ENCODE results near the gene MECP2.
"Not testable (repeated sequence)": the region's sequence is repeated elsewhere in the genome, so short reads cannot be mapped to it uniquely, and the experiment has no call there.

MECP2 gene

DNA sequence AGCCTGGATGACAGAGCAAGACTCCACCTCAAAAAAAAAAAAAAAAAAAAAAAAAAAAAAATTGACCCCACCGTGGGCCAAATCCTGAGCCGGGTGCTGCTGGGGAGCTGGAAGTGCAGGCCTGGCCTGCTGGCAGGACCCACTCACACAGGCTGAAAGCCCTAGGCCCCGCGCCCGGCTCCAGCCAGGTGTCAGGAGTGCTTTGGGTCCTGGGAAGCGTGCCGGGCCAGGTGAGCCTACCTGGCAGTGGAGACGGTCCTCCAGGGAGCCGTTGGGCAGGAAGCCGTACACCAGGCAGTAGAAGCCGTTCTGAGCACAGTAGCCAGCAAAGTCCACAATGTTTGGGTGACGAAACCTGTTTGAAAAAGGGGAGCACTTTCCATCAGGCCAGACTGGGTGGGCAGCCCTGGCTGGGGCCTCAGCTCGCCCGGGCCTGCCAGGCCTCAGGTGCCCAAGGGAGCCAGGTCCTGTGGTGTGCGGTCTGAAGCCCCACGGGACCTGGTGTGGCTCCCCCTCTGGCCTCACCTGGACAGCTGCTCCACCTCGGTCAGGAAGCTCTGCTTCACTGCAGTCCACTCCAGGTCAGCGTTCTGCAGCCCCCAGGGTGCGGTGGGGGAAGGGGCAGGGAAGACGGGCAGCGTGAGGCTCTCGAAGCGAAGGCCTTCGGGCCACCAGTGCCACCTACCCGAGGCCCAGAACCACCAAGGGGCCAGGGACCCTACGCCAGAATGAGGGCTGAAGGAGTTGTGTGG is 79.6 kb downstream of the MECP2 start:
- DNase-seq (ENCODE audit: low read depth) = no peak

DNA sequence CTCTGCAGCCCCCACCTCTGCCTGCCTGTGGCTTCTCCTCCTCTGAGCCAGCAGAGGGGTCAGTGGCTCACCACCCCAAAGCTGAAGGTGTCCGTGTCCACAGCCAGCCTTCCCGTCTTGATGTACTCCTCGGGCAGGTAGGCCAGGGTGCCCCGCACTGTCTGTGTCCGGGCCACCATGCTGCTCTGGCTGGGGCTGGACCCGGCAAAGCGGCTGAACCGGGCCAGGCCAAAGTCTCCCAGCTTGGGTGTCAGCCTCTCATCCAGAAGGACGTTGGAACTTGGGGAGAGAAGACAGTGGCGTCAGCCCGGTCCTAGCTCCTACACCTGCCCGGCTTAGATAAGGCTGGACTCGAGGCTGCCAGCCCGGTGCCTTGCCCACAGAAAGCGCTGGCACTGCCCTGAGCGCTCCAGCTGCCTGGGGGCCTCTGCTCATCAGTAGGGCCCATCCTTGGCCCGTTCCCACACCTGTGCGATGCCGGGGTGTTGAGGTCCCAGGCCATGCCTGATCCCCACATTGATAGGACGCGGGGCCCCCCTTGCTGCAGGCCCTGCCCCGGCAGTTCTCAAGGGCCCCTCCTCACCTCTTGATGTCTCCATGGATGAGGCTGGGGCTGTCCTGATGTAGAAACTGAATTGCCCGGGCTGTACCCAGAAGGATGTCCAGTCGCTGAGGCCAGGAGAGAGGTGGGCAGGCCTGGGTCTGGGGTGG is 81.0 kb downstream of the MECP2 start:
- DNase-seq (ENCODE audit: low read depth) = no peak

- DNase-seq (ENCODE audit: low read depth) = no peak
These were observed 81.8 kb downstream of the MECP2 start for GRCh38 chrX:154015581-154016264.

GRCh38 chrX:154014429-154015380 is 82.8 kb downstream of the MECP2 start:
- DNase-seq (ENCODE audit: low read depth) = no peak

DNA sequence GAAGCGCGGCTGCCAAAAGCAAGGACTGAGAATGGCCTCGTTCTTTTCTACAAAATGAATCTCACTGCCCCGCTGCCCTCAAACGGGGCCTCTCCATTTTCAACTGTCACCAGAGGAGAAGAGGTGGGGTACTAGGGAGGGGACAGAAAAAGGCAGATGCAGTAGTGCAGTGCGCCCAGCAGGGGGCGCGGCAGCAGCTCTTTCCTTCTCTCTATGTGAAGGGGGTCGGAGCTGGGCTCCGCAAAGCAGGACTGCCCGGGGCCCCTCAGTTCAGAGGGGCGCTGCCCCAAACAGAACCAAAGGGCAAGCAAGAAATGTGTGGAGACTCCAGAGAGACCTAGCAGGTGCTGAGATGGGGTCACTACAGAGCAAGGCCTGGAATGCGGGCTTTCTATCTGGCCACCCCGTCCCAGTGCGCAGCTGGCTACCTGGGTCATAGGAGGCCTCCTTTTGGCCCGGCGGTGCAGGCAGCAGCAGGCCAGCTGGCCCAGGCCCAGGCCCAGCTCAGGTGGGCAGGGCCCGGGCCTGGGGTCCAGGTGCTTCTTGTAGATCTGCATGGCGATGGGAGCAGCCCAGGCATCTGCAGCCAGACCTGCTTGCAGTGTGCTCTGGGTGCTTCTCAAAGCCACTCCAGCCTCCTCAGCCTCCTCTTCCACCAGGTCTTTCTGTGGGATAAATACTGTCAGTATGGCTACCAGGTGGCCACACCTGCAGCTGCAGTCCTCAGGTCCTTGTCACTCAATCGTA is 83.7 kb downstream of the MECP2 start:
- DNase-seq (ENCODE audit: low read depth) = no peak

- DNase-seq (ENCODE audit: low read depth) = no peak
These were observed 84.5 kb downstream of the MECP2 start for GRCh38 chrX:154013001-154013421.

DNA sequence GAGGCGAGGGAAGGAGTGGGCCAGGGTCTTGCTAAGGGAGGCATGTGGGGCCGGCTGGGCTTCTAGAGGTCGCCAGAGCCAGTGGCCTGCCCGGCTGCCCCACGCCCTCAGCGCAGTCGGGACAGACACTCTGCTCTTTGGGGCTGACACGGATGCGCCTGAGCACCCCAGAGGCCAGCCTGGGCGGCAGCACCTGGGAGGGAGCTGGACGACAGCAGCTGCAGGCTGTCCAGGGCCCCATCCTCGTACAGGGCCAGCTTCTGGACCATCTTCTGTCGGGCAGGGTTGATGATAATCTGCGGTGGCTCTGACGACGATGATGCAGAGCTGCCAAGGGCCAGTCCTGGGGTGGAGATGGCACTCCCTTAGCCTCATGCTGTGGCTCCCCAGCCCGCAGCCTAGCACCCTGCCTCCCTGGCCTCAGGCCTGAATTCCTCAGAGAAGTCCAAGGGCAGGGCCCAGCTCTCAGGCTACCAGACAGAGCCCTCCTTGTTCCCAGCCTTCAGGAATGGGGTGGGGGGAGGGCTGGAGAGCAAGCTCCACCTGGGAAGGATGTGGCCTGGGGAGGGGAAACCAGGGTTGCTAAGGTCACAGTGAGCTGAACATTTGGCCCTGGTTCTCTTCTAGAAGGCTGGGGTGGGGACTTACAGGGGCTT is 85.1 kb downstream of the MECP2 start:
- DNase-seq (ENCODE audit: low read depth) = no peak

GRCh38 chrX:154011376-154012335 is 85.9 kb downstream of the MECP2 start:
- no peak for DNase-seq (ENCODE audit: low read depth)

DNA sequence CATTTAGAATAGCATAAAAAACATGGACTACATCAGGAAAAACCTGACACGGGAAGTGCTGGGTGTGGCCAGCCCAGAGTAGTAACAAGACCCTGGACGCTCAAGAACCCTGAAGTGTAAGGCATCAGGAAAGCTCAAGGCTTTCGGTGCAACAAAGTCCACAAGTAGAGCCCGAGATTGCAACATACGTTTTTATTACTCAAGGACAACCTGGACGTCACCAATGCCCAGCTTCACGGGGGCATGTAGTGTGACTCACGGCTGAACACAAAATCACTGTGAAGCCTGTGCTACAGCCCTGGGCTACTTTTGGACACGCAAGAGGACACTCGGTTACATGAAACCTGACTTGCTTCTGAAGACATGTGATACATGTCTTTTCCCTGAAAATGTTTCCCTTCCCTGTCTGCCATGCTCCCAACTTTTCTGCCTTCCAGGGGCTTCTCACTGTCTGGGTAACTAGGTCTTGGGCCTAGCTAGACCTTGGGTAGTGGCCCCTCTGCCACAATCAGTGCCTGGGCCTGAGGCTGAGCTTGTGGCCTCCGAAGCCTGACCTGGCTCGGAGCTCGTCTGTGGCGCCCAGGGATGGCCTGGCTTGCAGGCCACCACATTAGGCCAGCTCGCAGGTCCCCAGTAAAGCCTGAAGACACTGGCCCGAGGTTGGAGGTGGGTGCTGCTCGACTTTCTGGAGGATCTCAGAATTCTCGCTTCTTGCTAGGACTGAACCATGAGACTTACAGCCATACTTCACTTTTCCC is 87.0 kb downstream of the MECP2 start:
- no peak for DNase-seq (ENCODE audit: low read depth)

DNA sequence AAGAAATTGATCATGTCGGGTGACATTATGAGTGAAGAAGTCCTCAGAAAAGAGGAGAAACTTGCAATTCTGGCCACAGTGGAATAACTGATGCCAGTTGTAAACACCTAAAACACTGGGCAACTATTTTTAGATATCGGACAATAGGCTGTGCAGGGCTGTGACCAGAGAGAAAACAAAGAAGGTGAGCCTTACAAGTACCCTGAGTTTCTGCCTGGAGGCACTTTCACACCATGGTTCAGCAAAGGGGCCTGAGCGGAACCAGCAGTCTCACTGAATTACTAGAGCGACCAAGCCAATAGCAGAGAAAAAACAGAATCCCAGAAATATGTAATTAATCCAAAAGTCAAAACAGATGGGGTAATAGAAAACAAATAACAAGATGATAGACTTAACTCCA is 89.0 kb downstream of the MECP2 start:
- DNase-seq (ENCODE audit: low read depth) = no peak

- DNase-seq (ENCODE audit: low read depth) = no peak
These were observed 90.6 kb downstream of the MECP2 start for GRCh38 chrX:154006947-154007346.

DNA sequence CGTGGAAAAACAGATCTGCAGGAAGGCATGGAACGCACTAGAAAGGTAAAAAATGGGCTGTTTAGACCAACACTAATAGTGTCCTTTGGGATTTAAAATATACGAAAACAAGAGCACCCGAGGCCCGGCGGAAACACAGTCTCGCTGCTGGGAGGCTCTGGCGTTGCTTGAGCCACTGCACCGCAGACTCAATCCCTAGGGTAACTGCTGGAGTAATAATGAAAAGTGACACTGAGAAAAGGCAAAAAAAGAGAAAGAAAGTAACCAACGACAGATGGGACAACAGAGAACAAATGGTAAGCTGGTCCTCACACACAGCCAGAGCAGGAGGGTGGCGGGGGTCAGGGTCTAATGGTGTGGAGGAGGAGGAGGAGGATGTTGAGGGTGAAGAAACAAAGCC is 93.2 kb downstream of the MECP2 start:
- no peak for DNase-seq (ENCODE audit: low read depth)

- DNase-seq (ENCODE audit: low read depth) = no peak
These were observed 95.2 kb downstream of the MECP2 start for GRCh38 chrX:154002215-154002719.

- DNase-seq (ENCODE audit: low read depth) = no peak
These were observed 97.5 kb downstream of the MECP2 start for GRCh38 chrX:154000051-154000450.

- DNase-seq (ENCODE audit: low read depth) = no peak
These were observed 98.0 kb downstream of the MECP2 start for GRCh38 chrX:153999359-154000037.

- DNase-seq (ENCODE audit: low read depth) = no peak
These were observed 102.0 kb downstream of the MECP2 start for GRCh38 chrX:153995504-153995903.

GRCh38 chrX:153994398-153994797 is 103.1 kb downstream of the MECP2 start:
- not testable (repeated sequence) for DNase-seq (ENCODE audit: low read depth)

DNA sequence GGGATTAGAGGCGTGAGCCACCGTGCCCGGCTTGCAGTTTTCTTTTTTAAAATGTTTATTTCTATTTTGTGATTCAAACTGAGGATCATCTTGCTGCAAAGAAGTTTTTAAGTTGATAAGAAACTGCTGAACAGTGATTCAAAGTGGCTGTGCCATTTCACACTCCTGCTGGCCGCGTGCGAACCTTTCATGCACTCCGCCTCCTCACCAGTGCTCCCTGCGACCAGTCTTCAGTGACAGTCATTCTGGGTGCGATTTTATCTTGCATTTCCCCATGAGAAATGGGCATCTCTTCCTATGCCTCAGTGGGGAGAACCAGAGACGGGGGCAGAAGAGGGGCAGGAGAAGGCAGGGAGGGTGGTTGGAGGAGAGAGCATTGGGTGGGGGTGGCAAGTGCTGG is 103.5 kb downstream of the MECP2 start:
- no peak for DNase-seq (ENCODE audit: low read depth)
